Nephron (organoid): Measurements from ENCODE around the gene ZNF646.
A peak's percentile ranks its signal among the peaks of the same experiment; 100 is the strongest.
"Not testable (repeated sequence)": the region's sequence is repeated elsewhere in the genome, so short reads cannot be mapped to it uniquely, and the experiment has no call there.

ENCODE experiments used
- H3K27ac Mint-ChIP-seq, 3 experiments: 2 replicates each; pipeline ENCODE4 v1.8.0; 2020; ENCODE audit warnings: mixed read lengths in 3 of 3, mild to moderate bottlenecking in 2 of 3, moderate library complexity in 1 of 3
- H3K27me3 Mint-ChIP-seq: 2 replicates; pipeline ENCODE4 v1.8.0; 2021; ENCODE audit warnings: low read depth, mild to moderate bottlenecking, moderate library complexity, mixed read lengths
- H3K36me3 Mint-ChIP-seq: 2 replicates; pipeline ENCODE4 v1.8.0; 2020; ENCODE audit warnings: low read depth, mixed read lengths
- H3K4me1 Mint-ChIP-seq: 2 replicates; pipeline ENCODE4 v1.8.0; 2020; ENCODE audit warnings: mixed read lengths
- H3K4me3 Mint-ChIP-seq, 3 experiments: 2 replicates each; pipeline ENCODE4 v1.8.0; 2020; ENCODE audit warnings: mild to moderate bottlenecking in 3 of 3, mixed read lengths in 3 of 3, moderate library complexity in 2 of 3
- H3K9me3 Mint-ChIP-seq: 2 replicates; pipeline ENCODE4 v1.8.0; 2020; ENCODE audit warnings: mixed read lengths
- TF ChIP-seq, protein P1 (sequence below), 3 experiments: fragments of 200-600 bp; sonication (generic); IDR thresholded peaks; one replicate each; pipeline ENCODE4 v1.5.0; 2021; ENCODE audit warnings: antibody characterized with exemption in 3 of 3; ENCODE audit not compliant: unreplicated experiment in 3 of 3

ZNF646 gene

DNA sequence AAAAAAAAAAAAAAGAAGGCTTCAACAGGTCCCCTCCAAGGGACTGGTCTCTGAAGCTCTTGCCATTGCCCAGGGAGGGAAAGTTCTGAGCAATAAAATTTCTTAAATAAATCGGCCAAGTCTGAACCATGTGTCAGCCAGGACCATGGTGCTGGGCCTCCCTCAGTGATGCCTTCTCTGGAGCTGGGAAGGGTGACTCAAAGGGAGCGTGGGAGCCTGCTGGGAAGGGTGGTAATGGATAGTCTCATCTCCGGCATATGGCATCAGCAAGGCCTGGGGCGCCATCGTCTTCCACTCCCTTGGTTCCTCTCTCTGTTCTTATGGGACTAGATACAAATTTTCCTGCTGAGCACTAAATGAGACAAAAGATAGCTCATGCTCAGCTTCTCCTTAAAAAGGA, 18.1 kb downstream of the ZNF646 start:
- TF ChIP-seq, protein P1, sequence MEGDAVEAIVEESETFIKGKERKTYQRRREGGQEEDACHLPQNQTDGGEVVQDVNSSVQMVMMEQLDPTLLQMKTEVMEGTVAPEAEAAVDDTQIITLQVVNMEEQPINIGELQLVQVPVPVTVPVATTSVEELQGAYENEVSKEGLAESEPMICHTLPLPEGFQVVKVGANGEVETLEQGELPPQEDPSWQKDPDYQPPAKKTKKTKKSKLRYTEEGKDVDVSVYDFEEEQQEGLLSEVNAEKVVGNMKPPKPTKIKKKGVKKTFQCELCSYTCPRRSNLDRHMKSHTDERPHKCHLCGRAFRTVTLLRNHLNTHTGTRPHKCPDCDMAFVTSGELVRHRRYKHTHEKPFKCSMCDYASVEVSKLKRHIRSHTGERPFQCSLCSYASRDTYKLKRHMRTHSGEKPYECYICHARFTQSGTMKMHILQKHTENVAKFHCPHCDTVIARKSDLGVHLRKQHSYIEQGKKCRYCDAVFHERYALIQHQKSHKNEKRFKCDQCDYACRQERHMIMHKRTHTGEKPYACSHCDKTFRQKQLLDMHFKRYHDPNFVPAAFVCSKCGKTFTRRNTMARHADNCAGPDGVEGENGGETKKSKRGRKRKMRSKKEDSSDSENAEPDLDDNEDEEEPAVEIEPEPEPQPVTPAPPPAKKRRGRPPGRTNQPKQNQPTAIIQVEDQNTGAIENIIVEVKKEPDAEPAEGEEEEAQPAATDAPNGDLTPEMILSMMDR (IDR thresholded peaks at IDR 0.05; ENCODE audit: unreplicated experiment in 3 of 3) = no peak
- Mint-ChIP-seq H3K9me3 (no peaks in the 10 kb centered on the region), H3K27me3 (no peaks in the 10 kb centered on the region), H3K36me3 (peaks cover 10% of the 10 kb centered on the region), H3K4me3 (peak overlapping the region; percentile 72 to 95 (median 76)), H3K4me1 (peaks cover 13% of the 10 kb centered on the region), H3K27ac (peak overlapping the region in 1 of 3 experiments; percentile 39)

DNA sequence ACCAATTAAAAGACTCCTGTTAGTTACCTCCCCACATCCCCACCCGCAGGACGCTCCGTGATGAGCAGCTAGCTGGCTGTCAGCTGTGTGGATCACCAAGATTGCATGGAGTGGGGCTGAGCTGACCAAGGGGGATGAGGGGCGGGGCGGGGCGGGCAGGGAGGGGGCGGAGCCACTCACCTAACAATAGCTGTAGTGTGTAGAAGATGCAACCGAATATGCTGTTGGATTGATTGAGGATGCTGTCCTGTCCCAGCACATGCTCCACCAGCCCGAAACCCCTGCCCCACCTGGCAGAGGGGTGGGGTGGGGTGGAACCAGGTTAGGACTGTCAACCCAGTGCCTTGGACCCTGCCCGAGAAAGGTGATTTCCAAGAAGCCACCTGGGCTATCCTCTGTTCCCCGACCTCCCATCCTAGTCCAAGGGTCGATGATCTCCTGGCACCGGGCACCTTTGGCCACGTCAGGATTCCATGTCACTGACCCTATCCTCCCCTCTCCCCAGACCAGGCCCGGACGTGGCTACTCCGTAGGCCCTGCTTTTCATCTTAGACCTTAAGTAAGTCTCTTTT, 19.0 kb downstream of the ZNF646 start:
- Mint-ChIP-seq H3K4me1 (peaks cover 13% of the 10 kb centered on the region), H3K27me3 (no peaks in the 10 kb centered on the region), H3K4me3 (peak overlapping the region; percentile 83 to 95 (median 94)), H3K36me3 (peaks cover 10% of the 10 kb centered on the region), H3K27ac (no peak overlapping the region), H3K9me3 (no peaks in the 10 kb centered on the region)
- TF ChIP-seq, protein P1 (IDR thresholded peaks at IDR 0.05; ENCODE audit: unreplicated experiment in 3 of 3) = no peak

DNA sequence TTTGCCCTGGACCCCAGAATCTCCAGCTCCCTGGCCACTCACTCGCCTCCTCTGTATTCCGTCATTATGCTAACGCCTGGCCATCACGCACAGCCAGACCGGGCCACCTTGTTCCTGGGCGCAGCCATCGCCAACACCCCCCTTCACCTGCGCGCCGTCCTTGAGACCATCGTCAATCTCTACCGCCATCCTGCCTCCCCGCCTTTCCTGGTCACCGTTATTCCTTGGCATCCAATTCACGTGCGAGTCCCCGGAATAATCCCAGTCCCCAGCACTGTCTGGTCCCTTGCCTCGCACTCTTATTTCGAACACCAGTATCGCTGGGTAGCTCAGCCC, 19.8 kb downstream of the ZNF646 start:
- Mint-ChIP-seq H3K36me3 (peaks cover 10% of the 10 kb centered on the region), H3K9me3 (no peaks in the 10 kb centered on the region), H3K27me3 (no peaks in the 10 kb centered on the region), H3K27ac (peak overlapping the region; percentile 24 to 79 (median 66)), H3K4me1 (peaks cover 13% of the 10 kb centered on the region), H3K4me3 (peak overlapping the region; percentile 90 to 95 (median 94))
- TF ChIP-seq, protein P1 (IDR thresholded peaks at IDR 0.05; ENCODE audit: unreplicated experiment in 3 of 3) = no peak

DNA sequence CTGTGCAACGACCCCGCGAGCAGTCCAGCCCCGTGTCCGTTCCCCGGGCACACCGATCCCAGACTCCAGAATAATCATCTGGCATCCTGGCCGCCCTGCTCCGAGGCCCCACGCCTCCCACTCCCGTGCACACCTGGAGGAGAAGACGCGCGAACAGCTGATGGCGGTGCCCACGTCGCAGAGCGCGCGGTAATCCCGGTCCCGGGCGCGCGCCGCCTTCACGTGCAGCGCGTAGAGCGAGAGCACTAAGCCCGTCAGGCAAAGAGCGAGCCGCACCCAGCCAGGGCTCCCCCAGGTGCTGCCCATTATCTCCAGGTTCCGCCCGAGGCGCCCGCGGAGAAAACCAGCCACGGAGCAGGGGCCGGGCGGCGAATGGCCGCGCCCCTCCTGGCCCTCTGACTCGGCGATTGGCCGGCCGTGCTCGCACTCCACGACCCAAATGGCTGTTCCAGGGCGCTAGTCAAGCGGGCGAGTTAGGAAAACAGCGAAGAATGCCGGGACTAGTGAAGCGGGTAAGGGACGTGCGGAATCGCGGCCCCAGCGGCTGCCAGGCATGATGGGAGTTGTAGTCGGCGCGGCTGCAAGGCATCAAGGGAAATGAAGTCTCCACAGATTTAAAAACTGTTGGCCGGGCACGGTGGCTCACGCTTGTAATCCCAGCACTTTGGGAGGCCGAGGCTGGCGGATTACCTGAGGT, 20.4 kb downstream of the ZNF646 start, which contains the start of gene VKORC1:
Gene VKORC1 (minus strand): TSS at position 374 of the 697 bp plus-strand sequence. CDS start 68 bp downstream, at position 306.
- H3K4me3 Mint-ChIP-seq = peak within 1 kb of the TSS; percentile 90 to 95 (median 94)
- H3K9me3 Mint-ChIP-seq = no peaks in the 10 kb centered on the region
- H3K27me3 Mint-ChIP-seq = no peaks in the 10 kb centered on the region
- H3K4me1 Mint-ChIP-seq = peaks cover 13% of the 10 kb centered on the region
- H3K27ac Mint-ChIP-seq = peak within 1 kb of the TSS; percentile 24 to 79 (median 79)
- TF ChIP-seq, protein P1 (IDR thresholded peaks at IDR 0.05; ENCODE audit: unreplicated experiment in 3 of 3) = no peak
- H3K36me3 Mint-ChIP-seq = peaks cover 10% of the 10 kb centered on the region

DNA sequence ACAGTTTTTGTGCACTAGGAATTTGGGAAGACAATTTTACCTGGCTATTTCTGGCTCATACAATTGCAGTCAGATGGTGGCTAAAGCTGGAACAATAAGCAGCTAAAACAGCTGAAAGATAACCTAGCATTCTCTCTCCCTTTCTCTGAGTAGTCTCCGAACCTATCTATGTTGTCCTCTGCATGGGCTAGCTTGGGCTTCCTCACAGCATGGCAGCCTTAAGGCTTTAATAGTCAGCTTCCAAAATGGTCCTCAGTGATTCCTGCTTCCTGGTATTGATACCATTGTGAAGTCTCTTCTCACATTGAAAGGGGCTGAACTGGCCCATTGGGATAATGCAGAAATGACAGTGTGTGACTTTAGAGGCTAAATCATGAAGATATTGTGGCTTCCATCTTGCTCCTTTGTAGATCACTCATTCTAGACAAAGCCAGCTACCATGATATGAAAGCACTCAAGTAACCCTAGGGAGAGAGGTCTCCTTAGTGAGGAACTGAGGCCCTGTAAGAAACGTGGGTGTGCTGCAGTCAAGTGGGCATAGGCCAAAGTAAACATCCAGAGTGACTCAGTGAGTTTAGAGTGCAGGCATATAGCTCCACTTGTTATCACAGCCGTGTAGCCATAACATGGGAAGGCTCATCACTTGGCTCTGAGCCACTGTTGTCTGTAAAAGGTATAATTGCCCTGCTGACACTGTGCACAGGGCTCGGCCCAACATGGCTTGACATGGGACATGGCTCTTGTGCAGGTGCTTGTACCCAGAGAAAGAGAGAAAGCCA, 25.8 kb downstream of the ZNF646 start:
- TF ChIP-seq, protein P1 (IDR thresholded peaks at IDR 0.05; ENCODE audit: unreplicated experiment in 3 of 3) = no peak
- Mint-ChIP-seq H3K9me3 (peaks cover 6% of the 10 kb centered on the region), H3K4me3 (no peak overlapping the region), H3K4me1 (peaks cover 10% of the 10 kb centered on the region), H3K27me3 (no peaks in the 10 kb centered on the region), H3K36me3 (no peaks in the 10 kb centered on the region), H3K27ac (peak overlapping the region; percentile 39 to 98 (median 71))

DNA sequence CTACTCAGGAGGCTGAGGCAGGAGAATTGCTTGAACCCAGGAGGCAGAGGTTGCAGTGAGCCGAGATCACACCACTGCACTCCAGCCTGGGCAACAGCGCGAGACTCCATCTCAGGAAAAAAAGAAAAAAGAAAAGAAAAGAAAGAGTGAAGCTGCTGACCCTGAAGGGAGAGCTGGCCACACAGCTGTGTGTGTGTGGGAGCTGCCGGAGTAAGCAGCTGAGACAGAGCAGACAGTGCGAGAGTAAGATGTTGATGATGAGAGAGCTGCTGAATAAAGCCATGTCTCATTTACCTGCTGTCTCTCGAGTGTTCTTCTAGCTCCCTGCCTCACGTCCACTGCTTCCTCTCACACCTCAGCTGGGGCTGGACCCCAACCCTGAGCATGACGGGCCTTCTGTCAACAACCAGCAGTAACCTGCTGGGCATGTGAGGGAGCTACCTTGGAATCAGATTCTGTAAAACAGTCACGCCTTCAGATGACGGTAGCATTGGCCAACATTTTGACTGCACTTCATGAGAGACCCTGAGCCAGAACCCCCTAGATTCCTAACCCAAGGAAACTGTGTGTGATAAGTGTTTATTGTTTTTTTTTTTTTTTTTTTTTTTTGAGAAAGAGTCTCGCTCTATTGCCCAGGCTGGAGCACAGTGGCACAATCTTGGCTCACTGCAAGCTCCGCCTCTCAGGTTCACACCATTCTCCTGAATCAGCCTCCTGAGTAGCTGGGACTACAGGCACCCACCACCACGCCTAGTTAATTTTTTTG, 26.8 kb downstream of the ZNF646 start:
- not testable (repeated sequence) for H3K36me3 Mint-ChIP-seq, H3K9me3 Mint-ChIP-seq, H3K4me1 Mint-ChIP-seq, H3K27me3 Mint-ChIP-seq
- Mint-ChIP-seq H3K4me3 (peak overlapping the region in 1 of 3 experiments; percentile 42), H3K27ac (peak overlapping the region; percentile 71 to 98 (median 92))
